OCI-LY7 (cell line): ENCODE results near the gene AKAP13.

Experiments
- CTCF ChIP-seq: fragments of 200-600 bp; sonication (generic); conservative IDR thresholded peaks from 2 replicates; pipeline ENCODE4 v1.5.1; 2014; ENCODE audit warnings: mild to moderate bottlenecking, antibody characterized with exemption, low read length, moderate library complexity, mixed read lengths
- EZH2phosphoT487 ChIP-seq: fragments of 200-600 bp; sonication (generic); IDR thresholded peaks from 2 replicates; pipeline ENCODE4 v1.6.1; 2018; ENCODE audit warnings: low read depth, borderline replicate concordance, mild to moderate bottlenecking, mixed run types, antibody characterized with exemption, low read length, moderate library complexity, mixed read lengths

- TF ChIP-seq CTCF (no peak), EZH2phosphoT487 (no peak)
Observed at GRCh38 chr15:85388566-85389305, 8.3 kb downstream of the AKAP13 start.
